IMR-90 (cell line): ENCODE data around the gene FOXQ1. TPM values are rescaled to one million over a fixed set of nuclear protein-coding genes. Genes with fewer than 3 reads are reported as not detected.
A peak's percentile ranks its signal among the peaks of the same experiment; 100 is the strongest.

Experiments
- ATAC-seq: fragments of 200-7000 bp; cut with Tn5 transposase; 2 replicates; pipeline ENCODE4 v1.9.1; 2020; ENCODE audit warnings: low read depth, mild to moderate bottlenecking, moderate library complexity
- Bru-seq: library from RNA; stranded (reverse); fragments of 400-500 nt; gene quantifications from one replicate; lab custom pipeline; 2021; lab: Mats Ljungman, UMichigan
- BruChase-seq, 2 experiments: library from RNA; stranded (reverse); fragments of 400-500 nt; gene quantifications; one replicate each; lab custom pipeline; 2021; lab: Mats Ljungman, UMichigan
- BruUV-seq: library from RNA; stranded (reverse); fragments of 400-500 nt; replicated peaks from 2 replicates; lab custom pipeline; 2021; lab: Mats Ljungman, UMichigan
- CTCF ChIA-PET: fragments of 300-600 bp; formaldehyde crosslinking; extraction: SDS; loops from one replicate; lab custom pipeline; 2021; ENCODE audit warnings: antibody characterized with exemption; lab: Yijun Ruan, JAX
- POLR2A ChIA-PET: fragments of 300-600 bp; sonication (Branson Sonifier 250); formaldehyde crosslinking; loops from one replicate; lab custom pipeline; 2022; ENCODE audit warnings: antibody characterized with exemption; ENCODE audit not compliant: unreplicated experiment; lab: Charles Lee
- DNase-seq: peaks from one replicate; pipeline ENCODE4 v3.0.0; 2013
- H2AFZ ChIP-seq: replicated peaks from 2 replicates; pipeline ENCODE3; 2013; ENCODE audit warnings: low read length, mild to moderate bottlenecking; ENCODE audit not compliant: poor library complexity
- H2AK5ac ChIP-seq: 2 replicates; pipeline ENCODE4 v1.6.1; 2013; ENCODE audit warnings: low read depth, low read length, inconsistent platforms
- H2AK9ac ChIP-seq: replicated peaks from 2 replicates; pipeline ENCODE3; 2013; ENCODE audit warnings: mild to moderate bottlenecking, low read depth, low read length, moderate library complexity; ENCODE audit not compliant: poor library complexity
- H2BK120ac ChIP-seq: 2 replicates; pipeline ENCODE4 v1.6.1; 2013; ENCODE audit warnings: low read depth, low read length, inconsistent platforms
- H2BK15ac ChIP-seq: 3 replicates; pipeline ENCODE4 v1.6.1; 2013; ENCODE audit warnings: low read depth, low read length, inconsistent platforms
- H2BK20ac ChIP-seq: 2 replicates; pipeline ENCODE4 v1.6.1; 2013; ENCODE audit warnings: low read depth, mild to moderate bottlenecking, inconsistent platforms, low read length, moderate library complexity
- H2BK5ac ChIP-seq: 2 replicates; pipeline ENCODE4 v1.6.1; 2013; ENCODE audit warnings: mild to moderate bottlenecking, low read depth, low read length, inconsistent platforms; ENCODE audit not compliant: poor library complexity, severe bottlenecking
- H3K14ac ChIP-seq: replicated peaks from 2 replicates; pipeline ENCODE4 v1.6.1; 2013; ENCODE audit warnings: low read depth, low read length, inconsistent platforms
- H3K18ac ChIP-seq: 2 replicates; pipeline ENCODE4 v1.6.1; 2013; ENCODE audit warnings: low read depth, low read length, control low read depth
- H3K23ac ChIP-seq: 2 replicates; pipeline ENCODE4 v1.6.1; 2013; ENCODE audit warnings: low read depth, low read length, inconsistent platforms
- H3K27ac ChIP-seq: 2 replicates; pipeline ENCODE4 v1.5.1; 2013; ENCODE audit warnings: mild to moderate bottlenecking, control low read depth, low read length; ENCODE audit not compliant: insufficient read depth
- H3K27me3 ChIP-seq: 2 replicates; pipeline ENCODE4 v1.6.1; 2013; ENCODE audit warnings: low read length; ENCODE audit not compliant: control insufficient read depth, insufficient read depth
- H3K36me3 ChIP-seq: 2 replicates; pipeline ENCODE4 v1.6.1; 2013; ENCODE audit warnings: low read length, mixed read lengths; ENCODE audit not compliant: control insufficient read depth, insufficient read depth
- H3K4ac ChIP-seq: 2 replicates; pipeline ENCODE4 v1.6.1; 2013; ENCODE audit warnings: low read depth, low read length, inconsistent platforms
- H3K4me1 ChIP-seq: 2 replicates; pipeline ENCODE4 v1.6.1; 2013; ENCODE audit warnings: low read length, mixed read lengths; ENCODE audit not compliant: control insufficient read depth, insufficient read depth
- H3K4me2 ChIP-seq: 2 replicates; pipeline ENCODE4 v1.6.1; 2013; ENCODE audit warnings: low read depth, mild to moderate bottlenecking, control low read depth, low read length, moderate library complexity
- H3K4me3 ChIP-seq: 2 replicates; pipeline ENCODE4 v1.5.1; 2013; ENCODE audit warnings: low read depth, mild to moderate bottlenecking, control low read depth, low read length, moderate library complexity; ENCODE audit not compliant: insufficient read depth
- H3K56ac ChIP-seq: 2 replicates; pipeline ENCODE4 v1.6.1; 2013; ENCODE audit warnings: low read length, inconsistent platforms; ENCODE audit not compliant: insufficient read depth; ENCODE audit errors: extremely low read depth
- H3K79me1 ChIP-seq, 2 experiments: 2 replicates each; pipeline ENCODE4 v1.6.1; 2013; ENCODE audit warnings: low read length in 2 of 2, inconsistent platforms in 1 of 2, low read depth in 1 of 2
- H3K9ac ChIP-seq: 2 replicates; pipeline ENCODE4 v1.6.1; 2013; ENCODE audit warnings: low read depth, low read length, control low read depth
- H3K9me1 ChIP-seq: 2 replicates; pipeline ENCODE4 v1.6.1; 2013; ENCODE audit warnings: low read length, inconsistent platforms; ENCODE audit not compliant: insufficient read depth
- H3K9me3 ChIP-seq: 2 replicates; pipeline ENCODE4 v1.6.1; 2013; ENCODE audit warnings: low read length; ENCODE audit not compliant: control insufficient read depth, insufficient read depth
- H4K20me1 ChIP-seq: 2 replicates; pipeline ENCODE4 v1.6.1; 2013; ENCODE audit warnings: low read length, inconsistent platforms; ENCODE audit not compliant: insufficient read depth
- H4K5ac ChIP-seq: 2 replicates; pipeline ENCODE4 v1.6.1; 2013; ENCODE audit warnings: mild to moderate bottlenecking, low read depth, low read length, control low read depth
- H4K8ac ChIP-seq, 2 experiments: 2 replicates each; pipeline ENCODE4 v1.6.1; 2013; ENCODE audit warnings: low read depth in 2 of 2, low read length in 2 of 2, control low read depth in 1 of 2, inconsistent platforms in 1 of 2
- H4K91ac ChIP-seq: 2 replicates; pipeline ENCODE4 v1.6.1; 2013; ENCODE audit warnings: low read depth, low read length, inconsistent platforms; ENCODE audit not compliant: insufficient read depth
- BHLHE40 ChIP-seq: fragments of 150-350 bp; IDR thresholded peaks from 2 replicates; pipeline ENCODE4 v1.6.1; 2016; ENCODE audit warnings: mild to moderate bottlenecking, low read depth, low read length
- CEBPB ChIP-seq: IDR thresholded peaks from 2 replicates; pipeline ENCODE4 v1.6.1; 2012; ENCODE audit warnings: low read depth, low read length, improper control_type of control experiment
- CHD1 ChIP-seq: IDR thresholded peaks from 2 replicates; pipeline ENCODE4 v1.6.1; 2012; ENCODE audit warnings: low read depth, low read length, improper control_type of control experiment
- CTCF ChIP-seq: conservative IDR thresholded peaks from 2 replicates; pipeline ENCODE4 v1.5.1; 2012; ENCODE audit warnings: mild to moderate bottlenecking, low read depth, low read length, improper control_type of control experiment
- FOS ChIP-seq: fragments of 150-350 bp; IDR thresholded peaks from 2 replicates; pipeline ENCODE4 v1.6.1; 2016; ENCODE audit warnings: low read depth, low read length
- MAFK ChIP-seq: IDR thresholded peaks from 2 replicates; pipeline ENCODE4 v1.6.1; 2012; ENCODE audit warnings: low read depth, low read length, improper control_type of control experiment
- MAZ ChIP-seq: IDR thresholded peaks from 2 replicates; pipeline ENCODE4 v1.6.1; 2012; ENCODE audit warnings: low read depth, mild to moderate bottlenecking, low read length, improper control_type of control experiment, moderate library complexity, borderline replicate concordance
- MXI1 ChIP-seq: IDR thresholded peaks from 2 replicates; pipeline ENCODE4 v1.6.1; 2012; ENCODE audit warnings: low read depth, mild to moderate bottlenecking, low read length, moderate library complexity, borderline replicate concordance
- NFE2L2 ChIP-seq: fragments of 150-350 bp; IDR thresholded peaks from 2 replicates; pipeline ENCODE4 v1.6.1; 2016; ENCODE audit warnings: low read depth, mild to moderate bottlenecking, low read length
- POLR2A ChIP-seq: IDR thresholded peaks from 2 replicates; pipeline ENCODE4 v1.6.1; 2012; ENCODE audit warnings: mild to moderate bottlenecking, low read depth, low read length
- RAD21 ChIP-seq: IDR thresholded peaks from 2 replicates; pipeline ENCODE4 v1.6.1; 2012; ENCODE audit warnings: low read length, improper control_type of control experiment
- RCOR1 ChIP-seq: IDR thresholded peaks from 2 replicates; pipeline ENCODE4 v1.6.1; 2012; ENCODE audit warnings: mild to moderate bottlenecking, low read length, improper control_type of control experiment; ENCODE audit not compliant: insufficient replicate concordance
- RFX5 ChIP-seq: IDR thresholded peaks from 2 replicates; pipeline ENCODE4 v1.8.0; 2012; ENCODE audit warnings: low read depth, mild to moderate bottlenecking, low read length, moderate library complexity
- SMC3 ChIP-seq: fragments of 150-350 bp; IDR thresholded peaks from 2 replicates; pipeline ENCODE4 v1.6.1; 2016; ENCODE audit warnings: low read depth, mild to moderate bottlenecking, antibody characterized with exemption, low read length, moderate library complexity
- USF2 ChIP-seq: fragments of 150-350 bp; IDR thresholded peaks from 2 replicates; pipeline ENCODE4 v1.6.1; 2017; ENCODE audit warnings: mild to moderate bottlenecking, antibody characterized with exemption, low read length, low read depth
- WGBS, 2 experiments: methylation state at CpG; one replicate each; pipeline versions ENCODE4 v1.1.5 to v1.1.7; 2013; ENCODE audit warnings: missing lambda C conversion rate in 2 of 2; ENCODE audit not compliant: insufficient read length in 1 of 2; ENCODE audit errors: extremely low coverage in 2 of 2; 5-methylcytosine and 5-hydroxymethylcytosine counted together
- dilution Hi-C: fragments of 300-500 bp; cut with HindIII; formaldehyde crosslinking; loops from one replicate; pipeline ENCODE4 v1.14.3; 2018; ENCODE audit warnings: low sequenced_read_pairs; ENCODE audit not compliant: unreplicated experiment
- in situ Hi-C: fragments of 300-500 bp; cut with MboI; formaldehyde crosslinking; loops from 3 replicates; pipeline ENCODE4 v1.14.3; 2019; ENCODE audit warnings: low sequenced_read_pairs, inconsistent platforms, mixed read lengths
- intact Hi-C: fragments of 100-400 bp; cut with micrococcal nuclease; formaldehyde crosslinking; loops from 2 replicates; pipeline ENCODE4 v1.10.0; 2022
- long read RNA-seq: library from polyadenylated mRNA; unstranded; transcript quantifications from one replicate; pipeline ENCODE4 v2.0.0, GENCODE V29; 2021; ENCODE audit not compliant: unreplicated experiment
- polyA plus RNA-seq, 3 experiments: library from polyadenylated mRNA; depleted of rRNA; stranded (reverse); fragments of >200 nt; gene quantifications; 2 replicates each; pipeline ENCODE4 v1.2.3, GENCODE V29; 2012; ENCODE audit warnings: low replicate concordance in 1 of 3
- total RNA-seq: library from RNA; depleted of rRNA; stranded (reverse); fragments of >200 nt; gene quantifications from 2 replicates; pipeline ENCODE4 v1.2.3, GENCODE V29; 2012; rRNA removed

The FOXQ1 gene
- total RNA-seq (not detected in 2 replicates), polyA plus RNA-seq (2012; rRNA removed) (0.09 TPM in 1 of 2 replicates, not detected in the other), Bru-seq, nascent RNA (not detected), BruChase-seq, experiment 1, labeled RNA remaining after a 6-hour chase (not detected), BruChase-seq, experiment 2, labeled RNA remaining after a 2-hour chase (not detected)
- 0.02 and 0.07 TPM in 2 replicates for polyA plus RNA-seq (2012; cell fraction: cytosol; rRNA removed)
- 0.11 and 0.12 TPM in 2 replicates for polyA plus RNA-seq (2012; cell fraction: nucleus; rRNA removed; ENCODE audit: low replicate concordance)
- long read RNA-seq = 0 reads

GRCh38 chr6:1311400-1312202, at the start of gene FOXQ1:
FOXQ1 (plus strand) TSS chr6:1312098; CDS start chr6:1312705, 607 bp downstream.
- CTCF ChIA-PET = interaction anchor here (0.8 kb wide), 2 partner anchors 15 to 398 kb away, joined by 3 to 6 read pairs; no protein-coding TSS in a partner anchor
- peak within 1 kb of the TSS; percentile 95 for H3K4me2 ChIP-seq
- BruUV-seq = no TSS peak
- TF ChIP-seq BHLHE40 (no peak), RAD21 (no peak), SMC3 (no peak), USF2 (no peak), MXI1 (no peak), NFE2L2 (no peak), MAFK (no peak), POLR2A (no peak), FOS (no peak), MAZ (no peak), CHD1 (no peak), CTCF (no peak), RCOR1 (no peak), RFX5 (no peak), CEBPB (no peak)

More at GRCh38 chr6:1311400-1312202, at the start of gene FOXQ1:
- DNase-seq (peak; percentile 40), ATAC-seq (peak; percentile 52)
- no peaks in the 10 kb centered on the region; the same call in 1 of the 2 replicates for H3K9me3 ChIP-seq
- H2BK15ac ChIP-seq = no peak within 1 kb of the TSS
- H4K8ac ChIP-seq = no peak within 1 kb of the TSS
- H4K91ac ChIP-seq = no peak within 1 kb of the TSS
- H2AK9ac ChIP-seq = no peak within 1 kb of the TSS
- peaks cover 71% of the 10 kb centered on the region for H3K27me3 ChIP-seq
- intact Hi-C loops = loop anchor here (2.0 to 5.0 kb wide), 2 partner anchors 76 to 515 kb away; partner anchors contain the start of gene FOXF2
- no peak within 1 kb of the TSS for H3K23ac ChIP-seq
- 2% methylated on average over 30 of the region's 75 CpGs; no CpG with 5 or more reads in 1 of the 2 experiments for WGBS, 2 experiments
- no peak within 1 kb of the TSS for H3K14ac ChIP-seq
- no peak within 1 kb of the TSS for H2AK5ac ChIP-seq
- H3K27ac ChIP-seq = no peak within 1 kb of the TSS
- H3K79me1 ChIP-seq = no peaks in the 10 kb centered on the region
- H3K36me3 ChIP-seq = no peaks in the 10 kb centered on the region
- no peak within 1 kb of the TSS for H2BK5ac ChIP-seq
- H2BK120ac ChIP-seq = no peak within 1 kb of the TSS
- H3K18ac ChIP-seq = no peak within 1 kb of the TSS
- peak within 1 kb of the TSS; percentile 37 for H3K4me3 ChIP-seq
- dilution Hi-C loops = no loop called here
- no peaks in the 10 kb centered on the region for H3K9me1 ChIP-seq
- in situ Hi-C loops = no loop called here
- no peak within 1 kb of the TSS for H3K9ac ChIP-seq
- peak within 1 kb of the TSS; percentile 73 for H2AFZ ChIP-seq
- H4K5ac ChIP-seq = no peak within 1 kb of the TSS
- H3K56ac ChIP-seq = no peak within 1 kb of the TSS
- H4K20me1 ChIP-seq = no peaks in the 10 kb centered on the region
- H3K4ac ChIP-seq = no peak within 1 kb of the TSS
- no peak within 1 kb of the TSS for H2BK20ac ChIP-seq
- POLR2A ChIA-PET = no interaction called here
- no peaks in the 10 kb centered on the region for H3K4me1 ChIP-seq
